Measurements from ENCODE around the gene ADCY9. TPM values are rescaled to one million over a fixed set of nuclear protein-coding genes. Genes with fewer than 3 reads are reported as not detected.

Gene ADCY9
- total RNA-seq, 1 experiment from 2014 or later = 9.8 TPM

DNA sequence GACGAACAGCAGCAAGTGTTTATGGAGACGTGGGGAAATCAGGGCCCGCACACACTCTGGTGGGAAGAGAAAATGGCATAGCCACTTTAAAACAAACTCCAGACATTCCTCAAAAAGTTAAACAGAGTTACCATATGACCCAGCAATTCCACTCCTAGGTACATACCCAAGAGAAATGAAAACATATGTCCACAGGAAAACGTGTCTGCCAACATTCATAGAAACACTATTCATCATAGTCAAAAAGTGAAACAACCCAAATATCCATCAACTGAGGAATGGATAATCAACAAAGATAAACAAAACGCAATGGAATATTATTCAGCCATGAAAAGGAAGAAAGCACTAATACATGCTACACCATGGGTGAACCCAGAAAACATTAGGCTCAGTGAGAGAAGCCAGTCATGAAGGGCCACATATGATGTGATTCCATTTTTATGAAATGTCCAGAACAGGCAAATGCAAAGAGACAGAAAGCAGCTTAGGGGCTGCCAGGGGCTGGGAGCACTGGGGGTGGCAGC, 32.8 kb downstream of the ADCY9 start:
- no TSS peak for BruUV-seq (replicated peaks)
- Histone ChIP-seq H3K4me1 (ENCODE audit: control insufficient read depth in 1 of 2, insufficient read depth in 2 of 2, low read length in 2 of 2) (peaks cover 20 to 23% of the 10 kb centered on the region in 2 experiments), H3K9ac (ENCODE audit: low read length) (no peak overlapping the region), H3K9me3 (ENCODE audit: control insufficient read depth in 1 of 2, insufficient read depth in 1 of 2, low read depth in 1 of 2, low read length in 2 of 2) (no peaks in the 10 kb centered on the region), H3K79me2 (ENCODE audit: insufficient read depth, low read length) (no peaks in the 10 kb centered on the region), H3K4me3 (replicated peaks in 1 of 2; ENCODE audit: low read depth in 1 of 2, low read length in 2 of 2) (no peak overlapping the region), H3K9me2 (ENCODE audit: insufficient read depth) (no peaks in the 10 kb centered on the region; the same call in 1 of the 2 replicates), H2AFZ (ENCODE audit: low read depth, low read length, poor library complexity, severe bottlenecking) (no peak overlapping the region), H4K20me1 (ENCODE audit: insufficient read depth) (no peaks in the 10 kb centered on the region), H3K27ac (ENCODE audit: low read depth, low read length) (no peak overlapping the region), H3K36me3 (ENCODE audit: control insufficient read depth in 1 of 2, insufficient read depth in 2 of 2, low read length in 2 of 2) (no peaks in the 10 kb centered on the region), H3K4me2 (ENCODE audit: low read length) (no peak overlapping the region), H3K27me3 (ENCODE audit: insufficient read depth, low read length) (no peaks in the 10 kb centered on the region)
- no peak for TF ChIP-seq POLR2A (IDR thresholded peaks at IDR 0.05; ENCODE audit: borderline replicate concordance, extremely low read depth, insufficient read depth, insufficient read length)
- no peak for TF ChIP-seq ZFX (IDR thresholded peaks at IDR 0.05)
- no peak for TF ChIP-seq ZNF274 (IDR thresholded peaks at IDR 0.05; ENCODE audit: low read depth, low read length)
- TF ChIP-seq, protein P1, sequence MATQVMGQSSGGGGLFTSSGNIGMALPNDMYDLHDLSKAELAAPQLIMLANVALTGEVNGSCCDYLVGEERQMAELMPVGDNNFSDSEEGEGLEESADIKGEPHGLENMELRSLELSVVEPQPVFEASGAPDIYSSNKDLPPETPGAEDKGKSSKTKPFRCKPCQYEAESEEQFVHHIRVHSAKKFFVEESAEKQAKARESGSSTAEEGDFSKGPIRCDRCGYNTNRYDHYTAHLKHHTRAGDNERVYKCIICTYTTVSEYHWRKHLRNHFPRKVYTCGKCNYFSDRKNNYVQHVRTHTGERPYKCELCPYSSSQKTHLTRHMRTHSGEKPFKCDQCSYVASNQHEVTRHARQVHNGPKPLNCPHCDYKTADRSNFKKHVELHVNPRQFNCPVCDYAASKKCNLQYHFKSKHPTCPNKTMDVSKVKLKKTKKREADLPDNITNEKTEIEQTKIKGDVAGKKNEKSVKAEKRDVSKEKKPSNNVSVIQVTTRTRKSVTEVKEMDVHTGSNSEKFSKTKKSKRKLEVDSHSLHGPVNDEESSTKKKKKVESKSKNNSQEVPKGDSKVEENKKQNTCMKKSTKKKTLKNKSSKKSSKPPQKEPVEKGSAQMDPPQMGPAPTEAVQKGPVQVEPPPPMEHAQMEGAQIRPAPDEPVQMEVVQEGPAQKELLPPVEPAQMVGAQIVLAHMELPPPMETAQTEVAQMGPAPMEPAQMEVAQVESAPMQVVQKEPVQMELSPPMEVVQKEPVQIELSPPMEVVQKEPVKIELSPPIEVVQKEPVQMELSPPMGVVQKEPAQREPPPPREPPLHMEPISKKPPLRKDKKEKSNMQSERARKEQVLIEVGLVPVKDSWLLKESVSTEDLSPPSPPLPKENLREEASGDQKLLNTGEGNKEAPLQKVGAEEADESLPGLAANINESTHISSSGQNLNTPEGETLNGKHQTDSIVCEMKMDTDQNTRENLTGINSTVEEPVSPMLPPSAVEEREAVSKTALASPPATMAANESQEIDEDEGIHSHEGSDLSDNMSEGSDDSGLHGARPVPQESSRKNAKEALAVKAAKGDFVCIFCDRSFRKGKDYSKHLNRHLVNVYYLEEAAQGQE (IDR thresholded peaks at IDR 0.05; ENCODE audit: low read depth) = no peak
- TF ChIP-seq RAD21 (IDR thresholded peaks at IDR 0.05; ENCODE audit: low read depth) = no peak
- TF ChIP-seq CEBPB (IDR thresholded peaks at IDR 0.05; ENCODE audit: low read depth) = no peak
- TF ChIP-seq YY1 (IDR thresholded peaks at IDR 0.05; ENCODE audit: extremely low read depth, insufficient replicate concordance, low read depth, low read length) = no peak
- TF ChIP-seq, protein P2, sequence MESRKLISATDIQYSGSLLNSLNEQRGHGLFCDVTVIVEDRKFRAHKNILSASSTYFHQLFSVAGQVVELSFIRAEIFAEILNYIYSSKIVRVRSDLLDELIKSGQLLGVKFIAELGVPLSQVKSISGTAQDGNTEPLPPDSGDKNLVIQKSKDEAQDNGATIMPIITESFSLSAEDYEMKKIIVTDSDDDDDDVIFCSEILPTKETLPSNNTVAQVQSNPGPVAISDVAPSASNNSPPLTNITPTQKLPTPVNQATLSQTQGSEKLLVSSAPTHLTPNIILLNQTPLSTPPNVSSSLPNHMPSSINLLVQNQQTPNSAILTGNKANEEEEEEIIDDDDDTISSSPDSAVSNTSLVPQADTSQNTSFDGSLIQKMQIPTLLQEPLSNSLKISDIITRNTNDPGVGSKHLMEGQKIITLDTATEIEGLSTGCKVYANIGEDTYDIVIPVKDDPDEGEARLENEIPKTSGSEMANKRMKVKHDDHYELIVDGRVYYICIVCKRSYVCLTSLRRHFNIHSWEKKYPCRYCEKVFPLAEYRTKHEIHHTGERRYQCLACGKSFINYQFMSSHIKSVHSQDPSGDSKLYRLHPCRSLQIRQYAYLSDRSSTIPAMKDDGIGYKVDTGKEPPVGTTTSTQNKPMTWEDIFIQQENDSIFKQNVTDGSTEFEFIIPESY (IDR thresholded peaks at IDR 0.05; ENCODE audit: extremely low read depth, insufficient replicate concordance, low read length) = no peak
- POLR2A ChIA-PET = no interaction called here
- ATAC-seq (no peak), DNase-seq (ENCODE audit: low read depth, low spot score) (no peak)
- RAD21 ChIA-PET (ENCODE audit: low non-redundant PET in 1 of 2, low total read pairs in 2 of 2, uncharacterized antibody in 2 of 2, unreplicated experiment in 2 of 2) = no interaction called here
- intact Hi-C loops (cut with micrococcal nuclease) = no loop called here
- CTCF ChIA-PET = no interaction called here

Data from HCT116 (cell line).